ENCODE measurements around the gene MDN1.
A peak's percentile ranks its signal among the peaks of the same experiment; 100 is the strongest.
"Not testable (repeated sequence)": the region's sequence is repeated elsewhere in the genome, so short reads cannot be mapped to it uniquely, and the experiment has no call there.

Gene MDN1

DNA sequence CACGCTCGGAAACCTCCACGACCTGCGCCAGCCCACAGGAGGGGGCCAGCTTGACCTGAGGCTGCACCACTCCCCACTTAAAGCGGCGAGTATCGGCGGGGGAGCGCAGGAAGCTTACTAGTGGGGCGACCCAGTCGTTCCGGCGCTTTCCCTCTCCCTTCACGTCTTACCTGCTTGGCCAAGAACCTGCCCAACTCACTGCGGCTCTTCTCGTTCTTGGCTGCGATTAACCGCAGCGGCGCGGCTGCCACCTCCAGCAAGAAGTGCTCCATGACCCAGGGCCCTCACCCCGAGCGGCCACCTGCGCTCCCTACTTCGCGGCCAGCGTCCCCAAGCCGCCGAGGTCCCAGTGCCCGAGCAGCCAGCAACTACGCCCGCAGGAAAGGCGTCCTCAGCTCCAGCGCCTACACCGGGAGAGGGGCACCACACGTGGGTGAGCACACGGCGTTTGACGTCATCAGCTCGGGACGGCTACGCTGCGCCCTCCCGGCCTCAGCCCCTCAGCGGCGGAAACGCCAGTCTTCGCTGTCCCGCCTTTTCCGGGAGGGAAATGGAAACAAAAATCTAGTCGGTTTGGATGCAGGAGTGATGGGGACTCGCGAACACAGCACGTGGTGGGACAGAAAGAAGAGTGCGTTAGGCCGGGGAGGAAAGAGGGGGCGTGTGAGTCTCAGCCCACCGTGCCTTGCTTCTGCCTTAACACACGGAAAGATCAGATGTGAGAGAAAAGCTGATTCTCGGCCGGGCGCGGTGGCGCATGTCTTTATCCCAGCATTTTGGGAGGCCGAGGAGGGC is at the start of gene MDN1:
Gene MDN1, minus strand, starts transcription at position 459 of the 795 bp plus-strand sequence. Its CDS starts 187 bp downstream, at position 272.
- DNase-seq (ENCODE audit: low spot score): peak; percentile 96

DNA sequence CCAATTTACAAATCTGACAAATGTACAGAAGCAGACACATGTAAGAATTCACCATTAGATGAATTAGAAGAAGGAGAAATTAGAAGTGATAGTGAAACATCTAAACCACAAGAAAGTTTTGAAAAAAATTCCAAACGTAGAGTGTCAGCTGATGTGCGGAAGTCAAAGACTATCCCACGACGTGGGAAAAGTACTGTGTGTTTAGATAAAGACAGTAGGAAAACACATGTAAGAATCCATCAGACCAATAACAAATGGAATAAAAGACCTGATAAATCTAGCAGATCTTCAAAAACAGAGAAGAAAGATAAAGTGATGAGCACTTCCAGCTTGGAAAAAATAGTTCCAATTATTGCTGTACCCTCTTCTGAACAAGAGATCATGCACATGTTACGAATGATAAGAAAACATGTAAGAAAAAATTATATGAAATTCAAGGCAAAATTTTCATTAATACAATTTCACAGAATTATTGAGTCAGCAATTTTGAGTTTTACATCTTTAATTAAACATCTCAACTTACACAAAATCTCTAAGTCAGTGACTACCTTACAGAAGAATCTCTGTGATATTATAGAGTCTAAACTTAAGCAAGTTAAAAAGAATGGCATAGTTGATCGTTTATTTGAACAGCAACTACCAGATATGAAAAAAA is 46.6 kb upstream of the MDN1 start:
- DNase-seq (ENCODE audit: low spot score): no peak

DNA sequence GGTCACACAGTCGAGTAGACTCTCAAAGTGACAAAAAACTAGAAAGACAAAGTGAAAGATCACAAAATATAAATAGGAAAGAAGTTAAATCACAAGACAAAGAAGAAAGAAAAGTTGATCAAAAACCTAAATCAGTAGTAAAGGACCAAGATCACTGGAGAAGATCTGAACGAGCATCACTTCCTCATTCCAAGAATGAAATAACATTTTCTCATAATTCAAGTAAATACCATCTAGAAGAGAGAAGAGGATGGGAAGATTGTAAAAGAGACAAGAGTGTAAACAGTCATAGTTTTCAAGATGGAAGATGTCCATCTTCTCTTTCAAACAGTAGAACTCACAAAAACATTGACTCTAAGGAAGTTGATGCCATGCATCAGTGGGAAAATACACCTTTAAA is 43.1 kb upstream of the MDN1 start:
- DNase-seq (ENCODE audit: low spot score): no peak

- no peak for DNase-seq (ENCODE audit: low spot score)
Measured at GRCh38 chr6:89862273-89862672, 42.7 kb upstream of the MDN1 start.

DNA sequence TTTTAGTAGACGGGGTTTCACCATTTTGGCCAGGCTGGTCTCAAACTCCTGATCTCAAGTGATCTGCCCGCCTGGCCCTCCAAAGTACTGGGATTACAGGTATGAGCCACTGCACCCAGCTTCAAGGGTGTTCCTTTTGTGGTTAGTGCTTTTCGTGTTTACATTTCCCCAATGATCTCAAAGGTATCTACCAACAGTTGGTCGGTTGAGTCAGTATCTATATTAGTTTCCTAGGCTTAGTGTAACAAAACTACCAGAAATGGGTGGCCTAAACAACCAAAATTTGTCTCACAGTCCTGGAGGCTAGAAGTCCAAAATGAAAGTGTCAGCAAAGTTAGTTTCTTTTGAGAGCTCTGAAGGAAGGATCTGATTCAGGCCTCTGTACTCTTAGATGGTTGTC is 40.1 kb upstream of the MDN1 start:
- DNase-seq (ENCODE audit: low spot score): no peak

GRCh38 chr6:89858041-89858440 is 38.4 kb upstream of the MDN1 start:
- no peak for DNase-seq (ENCODE audit: low spot score)

- DNase-seq (ENCODE audit: low spot score): peak; percentile 32
Measured at GRCh38 chr6:89853068-89853467, 33.5 kb upstream of the MDN1 start.

GRCh38 chr6:89847513-89847912 is 27.9 kb upstream of the MDN1 start:
- not testable (repeated sequence) for DNase-seq (ENCODE audit: low spot score)

- no peak for DNase-seq (ENCODE audit: low spot score)
Measured at GRCh38 chr6:89843070-89843469, 23.5 kb upstream of the MDN1 start.

GRCh38 chr6:89842228-89842627 is 22.6 kb upstream of the MDN1 start:
- peak; percentile 7 for DNase-seq (ENCODE audit: low spot score)

DNA sequence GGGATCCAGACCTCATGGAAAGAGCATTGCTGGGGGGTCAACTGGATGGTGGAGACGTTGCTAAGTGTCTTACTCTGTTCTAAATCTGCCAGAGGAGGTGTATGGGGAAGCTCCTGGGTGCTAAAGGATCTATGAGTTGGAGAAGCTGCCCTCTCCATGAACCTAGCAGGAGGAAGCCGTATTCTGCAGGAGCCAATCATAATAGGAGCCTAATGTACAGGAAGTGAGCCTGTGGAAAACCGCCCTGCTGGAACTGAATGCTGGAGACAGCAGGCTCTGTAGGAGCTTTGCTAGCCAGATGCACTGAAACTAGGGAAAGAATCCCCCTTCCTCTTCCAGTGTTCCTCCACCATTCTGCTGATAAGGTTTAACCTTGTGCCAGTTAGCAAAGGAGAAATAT is 20.9 kb upstream of the MDN1 start:
- no peak for DNase-seq (ENCODE audit: low spot score)

GRCh38 chr6:89836639-89837222 is 17.1 kb upstream of the MDN1 start:
- no peak for DNase-seq (ENCODE audit: low spot score)

DNA sequence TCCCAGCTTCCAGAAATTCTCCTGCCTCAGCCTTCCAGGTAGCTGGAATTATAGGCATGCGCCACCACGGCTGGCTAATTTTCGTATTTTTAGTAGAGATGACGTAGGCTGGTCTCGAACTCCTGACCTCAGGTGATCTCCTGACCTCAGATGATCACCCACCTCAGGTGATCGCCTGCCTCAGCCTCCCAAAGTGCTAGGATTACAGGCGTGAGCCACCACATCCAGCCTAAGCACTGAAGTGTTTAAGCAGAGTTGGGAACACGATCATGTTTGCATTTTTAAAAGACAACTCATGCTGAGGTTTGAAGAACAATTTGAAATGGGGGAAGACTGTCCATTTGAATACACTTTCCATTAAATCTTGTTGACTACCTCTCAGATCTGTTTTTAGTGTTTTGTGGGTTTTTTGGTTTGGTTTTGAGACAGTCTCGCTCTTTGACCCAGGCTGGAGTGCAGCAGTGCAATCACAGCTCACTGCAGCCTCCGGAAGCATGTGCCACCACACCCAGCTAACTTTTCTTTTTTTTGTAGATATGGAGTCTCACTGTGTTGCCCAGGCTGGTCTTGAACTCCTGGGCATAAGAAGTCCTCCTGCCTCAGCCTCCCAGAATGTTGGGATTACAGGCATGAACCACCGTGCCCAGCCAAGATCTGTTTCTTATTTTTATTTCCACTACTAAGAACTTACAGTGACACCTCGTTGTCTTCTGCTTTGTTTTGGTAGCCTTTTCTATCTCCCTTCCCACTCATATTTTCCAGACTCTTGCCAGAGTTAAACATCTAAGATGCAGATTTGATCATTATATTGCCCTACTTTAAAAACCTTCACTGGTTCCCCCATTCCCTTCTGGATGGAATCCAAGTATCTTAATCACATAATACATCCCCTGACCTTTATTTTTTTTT is 15.5 kb upstream of the MDN1 start:
- DNase-seq (ENCODE audit: low spot score): no peak

- DNase-seq (ENCODE audit: low spot score): peak; percentile 19
Measured at GRCh38 chr6:89830170-89830809, 10.7 kb upstream of the MDN1 start.

GRCh38 chr6:89829472-89830169 is 10.0 kb upstream of the MDN1 start, which contains the start of gene CASP8AP2:
TSS of gene CASP8AP2 (plus strand) at chr6:89829880.
- DNase-seq (ENCODE audit: low spot score): peak; percentile 98

DNA sequence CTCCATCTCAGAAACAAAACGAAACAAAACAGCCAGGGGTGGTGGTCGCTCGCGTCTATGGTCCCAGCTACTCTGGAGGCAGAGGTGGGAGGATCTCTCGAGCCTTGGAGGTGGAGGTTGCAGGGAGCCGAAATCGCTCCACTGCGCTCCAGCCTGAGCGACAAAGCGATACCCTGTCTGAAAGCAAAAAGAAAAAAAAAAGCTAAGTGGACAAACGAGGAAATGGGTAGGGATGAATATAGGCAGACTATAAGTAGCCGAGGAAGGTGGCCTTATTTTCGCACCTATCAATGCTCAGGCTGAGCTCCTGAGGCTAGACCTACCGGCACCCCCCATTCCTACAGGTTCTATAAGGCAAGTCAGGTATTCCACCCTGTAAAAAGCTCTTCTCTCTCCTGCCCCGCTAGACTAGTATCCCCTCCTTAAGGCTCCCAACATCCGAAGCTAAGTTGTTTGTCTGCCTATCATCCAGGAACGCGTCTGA is 9.4 kb upstream of the MDN1 start:
- peak; percentile 10 for DNase-seq (ENCODE audit: low spot score)

- not testable (repeated sequence) for DNase-seq (ENCODE audit: low spot score)
Measured at GRCh38 chr6:89828475-89828987, 8.9 kb upstream of the MDN1 start.

GRCh38 chr6:89826029-89826528 is 6.5 kb upstream of the MDN1 start:
- DNase-seq (ENCODE audit: low spot score): no peak

DNA sequence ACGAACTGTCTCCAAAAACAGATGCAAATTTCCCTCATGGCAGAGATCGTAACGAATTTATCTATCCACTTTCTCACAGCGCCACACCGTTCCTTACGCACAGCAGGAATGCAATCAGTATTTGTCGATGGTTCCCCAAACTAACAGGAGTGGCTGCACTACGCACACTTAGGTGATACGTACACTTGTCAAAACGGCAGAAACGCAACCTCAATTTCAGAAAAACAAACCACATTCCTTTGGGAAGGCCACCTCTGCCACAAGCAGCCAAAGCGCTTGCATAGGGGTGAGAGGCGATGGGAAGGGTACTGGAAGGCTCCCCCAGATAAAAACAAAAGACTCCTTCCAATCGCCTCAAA is 638 bp downstream of the MDN1 start:
- DNase-seq (ENCODE audit: low spot score): peak; percentile 26

DNA sequence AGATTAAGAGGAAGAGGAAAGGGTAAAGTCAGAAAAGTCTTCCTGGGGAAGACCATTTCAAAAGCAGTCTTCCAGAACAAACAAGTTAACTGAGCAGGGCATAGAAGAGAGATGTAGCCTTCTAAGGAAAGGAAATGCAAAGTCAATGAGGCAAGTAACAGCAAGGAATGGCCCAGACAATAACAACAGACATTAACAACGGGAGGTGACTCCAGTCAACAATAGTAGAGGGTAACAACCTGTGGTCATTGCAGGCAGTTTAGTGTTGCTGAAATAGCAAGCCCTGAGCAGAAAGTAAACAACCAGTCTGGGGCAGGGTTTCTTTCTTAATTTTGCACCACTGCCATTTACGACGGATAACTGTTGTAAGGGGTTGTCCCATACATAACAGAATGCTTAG is 2.1 kb downstream of the MDN1 start:
- no peak for DNase-seq (ENCODE audit: low spot score)
